HFF-Myc (cell line): ENCODE data around the gene IFT52.
A peak's percentile ranks its signal among the peaks of the same experiment; 100 is the strongest.

Source experiments
- DNase-seq: peaks from one replicate; pipeline ENCODE4 v3.0.0-alpha.2; 2011; ENCODE audit warnings: low read depth; ENCODE audit errors: extremely low read depth
- H3K4me3 ChIP-seq: replicated peaks from 2 replicates; pipeline ENCODE4 v1.5.1; 2011; ENCODE audit warnings: low read depth, mild to moderate bottlenecking, control low read depth, low read length
- TF ChIP-seq, protein P1 (sequence below): IDR thresholded peaks from 2 replicates; pipeline ENCODE4 v1.5.1; 2012; ENCODE audit warnings: mild to moderate bottlenecking, low read depth, low read length, control low read depth; ENCODE audit errors: missing control alignments

Gene IFT52

DNA sequence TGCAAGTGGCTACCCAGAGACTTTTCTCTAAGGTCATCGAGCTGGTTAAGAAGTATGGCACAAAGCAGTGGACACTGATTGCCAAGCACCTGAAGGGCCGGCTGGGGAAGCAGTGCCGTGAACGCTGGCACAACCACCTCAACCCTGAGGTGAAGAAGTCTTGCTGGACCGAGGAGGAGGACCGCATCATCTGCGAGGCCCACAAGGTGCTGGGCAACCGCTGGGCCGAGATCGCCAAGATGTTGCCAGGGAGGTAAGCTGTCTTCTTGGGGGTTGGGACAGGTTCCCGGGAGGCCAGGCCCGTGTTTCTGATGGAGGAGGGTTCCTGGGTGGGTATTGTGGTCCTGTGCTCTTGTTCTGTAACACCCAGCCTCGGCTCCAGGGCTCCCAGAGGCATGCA lies 96.1 kb downstream of the IFT52 start:
- H3K4me3 ChIP-seq = no peak overlapping the region
- TF ChIP-seq, protein P1, sequence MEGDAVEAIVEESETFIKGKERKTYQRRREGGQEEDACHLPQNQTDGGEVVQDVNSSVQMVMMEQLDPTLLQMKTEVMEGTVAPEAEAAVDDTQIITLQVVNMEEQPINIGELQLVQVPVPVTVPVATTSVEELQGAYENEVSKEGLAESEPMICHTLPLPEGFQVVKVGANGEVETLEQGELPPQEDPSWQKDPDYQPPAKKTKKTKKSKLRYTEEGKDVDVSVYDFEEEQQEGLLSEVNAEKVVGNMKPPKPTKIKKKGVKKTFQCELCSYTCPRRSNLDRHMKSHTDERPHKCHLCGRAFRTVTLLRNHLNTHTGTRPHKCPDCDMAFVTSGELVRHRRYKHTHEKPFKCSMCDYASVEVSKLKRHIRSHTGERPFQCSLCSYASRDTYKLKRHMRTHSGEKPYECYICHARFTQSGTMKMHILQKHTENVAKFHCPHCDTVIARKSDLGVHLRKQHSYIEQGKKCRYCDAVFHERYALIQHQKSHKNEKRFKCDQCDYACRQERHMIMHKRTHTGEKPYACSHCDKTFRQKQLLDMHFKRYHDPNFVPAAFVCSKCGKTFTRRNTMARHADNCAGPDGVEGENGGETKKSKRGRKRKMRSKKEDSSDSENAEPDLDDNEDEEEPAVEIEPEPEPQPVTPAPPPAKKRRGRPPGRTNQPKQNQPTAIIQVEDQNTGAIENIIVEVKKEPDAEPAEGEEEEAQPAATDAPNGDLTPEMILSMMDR = no peak
- no peak for DNase-seq

DNA sequence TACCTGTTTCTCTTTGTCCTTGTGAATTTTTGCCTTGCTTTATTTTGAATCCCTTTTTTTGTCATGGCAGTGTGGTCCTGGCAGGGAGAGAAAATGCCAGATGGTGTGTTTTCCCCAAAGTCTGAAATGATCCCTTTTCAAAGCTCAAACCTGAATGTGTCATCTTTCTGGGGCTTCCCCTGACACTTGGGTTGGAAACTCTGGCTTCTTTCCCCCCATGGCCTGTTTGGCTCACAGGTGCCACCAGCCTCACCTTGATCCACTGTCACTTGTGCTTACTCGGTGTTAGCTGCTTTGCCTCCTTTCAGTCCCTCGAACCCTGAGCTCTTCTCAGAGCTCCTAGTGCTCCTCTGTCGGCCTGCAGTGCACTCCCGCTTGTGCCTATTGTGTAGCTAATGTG lies 98.4 kb downstream of the IFT52 start:
- no peak for DNase-seq
- TF ChIP-seq, protein P1 = no peak

GRCh38 chr20:43690943-43691598 lies 100.3 kb downstream of the IFT52 start:
- H3K4me3 ChIP-seq = no peak overlapping the region
- TF ChIP-seq, protein P1 = no peak
- no peak for DNase-seq

More for the DNA sequence above, 98.4 kb downstream of the IFT52 start:
- H3K4me3 ChIP-seq = no peak overlapping the region

- DNase-seq = no peak
- H3K4me3 ChIP-seq = no peak overlapping the region
- TF ChIP-seq, protein P1 = peak; percentile 80
Measured at GRCh38 chr20:43691928-43692524, 101.3 kb downstream of the IFT52 start.

- no peak for DNase-seq
- H3K4me3 ChIP-seq = no peak overlapping the region
- TF ChIP-seq, protein P1 = no peak
Measured at GRCh38 chr20:43694763-43695162, 104.0 kb downstream of the IFT52 start.

GRCh38 chr20:43695571-43695970 lies 104.8 kb downstream of the IFT52 start:
- TF ChIP-seq, protein P1 = no peak
- no peak for DNase-seq
- H3K4me3 ChIP-seq = no peak overlapping the region
